H1 (cell line): ENCODE measurements around the gene CIAO2A. TPM values are rescaled to one million over a fixed set of nuclear protein-coding genes. Genes with fewer than 3 reads are reported as not detected.
"Not testable (repeated sequence)": the region's sequence is repeated elsewhere in the genome, so short reads cannot be mapped to it uniquely, and the experiment has no call there.

Experiments
- CTCF ChIA-PET: fragments of 300-600 bp; sonication (Branson Sonifier 250); formaldehyde crosslinking; loops from one replicate; lab custom pipeline; 2021; ENCODE audit not compliant: partially characterized antibody; lab: Charles Lee
- POLR2A ChIA-PET: fragments of 300-600 bp; sonication (Branson Sonifier 250); formaldehyde crosslinking; loops from one replicate; lab custom pipeline; 2021; ENCODE audit warnings: inconsistent platforms; ENCODE audit not compliant: partially characterized antibody; lab: Charles Lee
- DNase-seq, 2 experiments: peaks; one replicate each; pipeline versions ENCODE4 v3.0.0 to v3.0.0-alpha.2; 2010 to 2022; ENCODE audit warnings: low spot score in 2 of 2, low read depth in 1 of 2, mixed read lengths in 1 of 2
- FAIRE-seq: peaks from 2 replicates; lab custom pipeline; 2011; peaks lifted over from hg19 to GRCh38; lab: Jason Lieb, UNC
- H2AFZ ChIP-seq: 2 replicates; pipeline ENCODE4 v1.8.1; 2012; ENCODE audit warnings: low read length, inconsistent platforms
- H2AK5ac ChIP-seq: 2 replicates; pipeline ENCODE4 v1.6.1; 2013; ENCODE audit warnings: low read depth, low read length
- H2BK120ac ChIP-seq: replicated peaks from 2 replicates; pipeline ENCODE3; 2013; ENCODE audit warnings: low read depth, low read length, inconsistent platforms
- H2BK12ac ChIP-seq: 2 replicates; pipeline ENCODE4 v1.6.1; 2013; ENCODE audit warnings: low read depth, low read length
- H2BK15ac ChIP-seq: 2 replicates; pipeline ENCODE4 v1.6.1; 2013; ENCODE audit warnings: low read length
- H2BK20ac ChIP-seq: 2 replicates; pipeline ENCODE4 v1.6.1; 2013; ENCODE audit warnings: low read length
- H2BK5ac ChIP-seq: 2 replicates; pipeline ENCODE4 v1.6.1; 2013; ENCODE audit warnings: low read depth, low read length
- H3K14ac ChIP-seq: 2 replicates; pipeline ENCODE4 v1.6.1; 2013; ENCODE audit warnings: inconsistent platforms; ENCODE audit not compliant: insufficient read length
- H3K18ac ChIP-seq: 2 replicates; pipeline ENCODE4 v1.6.1; 2013; ENCODE audit warnings: low read length; ENCODE audit errors: extremely low read depth
- H3K23ac ChIP-seq: 2 replicates; pipeline ENCODE4 v1.6.1; 2013; ENCODE audit warnings: inconsistent platforms; ENCODE audit not compliant: insufficient read length
- H3K23me2 ChIP-seq: 2 replicates; pipeline ENCODE4 v1.6.1; 2013; ENCODE audit warnings: low read depth, low read length
- H3K27ac ChIP-seq: 2 replicates; pipeline ENCODE4 v1.6.1; 2011; ENCODE audit warnings: low read depth, low read length, inconsistent platforms
- H3K27me3 ChIP-seq, 4 experiments: replicated peaks in 1 of 4; 1 replicate in 1 of 4; 2 replicates in 3 of 4; pipeline versions ENCODE4 v1.6.1 to v1.8.1; 2011 to 2013; ENCODE audit warnings: low read length in 3 of 4, mild to moderate bottlenecking in 3 of 4, inconsistent platforms in 2 of 4, mixed read lengths in 2 of 4, moderate library complexity in 1 of 4; ENCODE audit not compliant: control insufficient read depth in 3 of 4, insufficient read depth in 3 of 4; ENCODE audit errors: extremely low read depth in 1 of 4
- H3K36me3 ChIP-seq, 4 experiments: 2 replicates each; pipeline versions ENCODE4 v1.6.1 to v1.8.1; 2011 to 2013; ENCODE audit warnings: mild to moderate bottlenecking in 4 of 4, low read length in 3 of 4, moderate library complexity in 2 of 4, control low read depth in 1 of 4, inconsistent platforms in 1 of 4; ENCODE audit not compliant: insufficient read depth in 4 of 4, control insufficient read depth in 2 of 4
- H3K4ac ChIP-seq: replicated peaks from 2 replicates; pipeline ENCODE3; 2013; ENCODE audit warnings: low read length, low read depth, mixed read lengths, inconsistent platforms; ENCODE audit not compliant: insufficient read length
- H3K4me1 ChIP-seq, 4 experiments: replicated peaks in 1 of 4; 1 replicate in 1 of 4; 2 replicates in 3 of 4; pipeline versions ENCODE4 v1.6.1 to v1.8.1; 2011 to 2013; ENCODE audit warnings: low read length in 3 of 4, inconsistent platforms in 2 of 4, mixed read lengths in 1 of 4; ENCODE audit not compliant: insufficient read depth in 4 of 4, control insufficient read depth in 3 of 4
- H3K4me2 ChIP-seq, 2 experiments: 2 replicates each; pipeline versions ENCODE4 v1.6.1 to v1.8.1; 2011 to 2013; ENCODE audit warnings: low read depth in 2 of 2, low read length in 2 of 2, control low read depth in 1 of 2, inconsistent platforms in 1 of 2, mild to moderate bottlenecking in 1 of 2; ENCODE audit not compliant: insufficient read depth in 1 of 2
- H3K4me3 ChIP-seq, 4 experiments: fragments of 200-600, 300-600 bp in 1 of 4; sonication (generic), shearing (Covaris generic), sonication (Bioruptor Twin) in 1 of 4; 2 replicates each; pipeline versions ENCODE4 v1.5.1 to v1.8.1; 2011 to 2016; ENCODE audit warnings: low read length in 4 of 4, low read depth in 3 of 4, control low read depth in 2 of 4, inconsistent platforms in 2 of 4, mild to moderate bottlenecking in 2 of 4, mixed read lengths in 1 of 4, moderate library complexity in 1 of 4; ENCODE audit not compliant: insufficient read depth in 2 of 4; ENCODE audit errors: extremely low read depth in 1 of 4
- H3K56ac ChIP-seq: replicated peaks from 2 replicates; pipeline ENCODE3; 2013; ENCODE audit warnings: low read depth, mild to moderate bottlenecking, mixed read lengths, low read length, inconsistent platforms; ENCODE audit not compliant: insufficient read length
- H3K79me1 ChIP-seq: 2 replicates; pipeline ENCODE4 v1.6.1; 2013; ENCODE audit warnings: low read depth, low read length, control low read depth
- H3K79me2 ChIP-seq, 2 experiments: 2 replicates each; pipeline versions ENCODE4 v1.6.1 to v1.8.1; 2012 to 2013; ENCODE audit warnings: low read length in 2 of 2, mild to moderate bottlenecking in 2 of 2, inconsistent platforms in 1 of 2; ENCODE audit not compliant: insufficient read depth in 2 of 2, control insufficient read depth in 1 of 2
- H3K9ac ChIP-seq, 4 experiments: replicated peaks in 1 of 4; 1 replicate in 1 of 4; 2 replicates in 3 of 4; pipeline versions ENCODE4 v1.6.1 to v1.8.1; 2011 to 2013; ENCODE audit warnings: low read depth in 3 of 4, low read length in 3 of 4, control low read depth in 2 of 4, mild to moderate bottlenecking in 2 of 4, moderate library complexity in 2 of 4, inconsistent platforms in 1 of 4; ENCODE audit errors: extremely low read depth in 1 of 4
- H3K9me3 ChIP-seq, 2 experiments: 2 replicates each; pipeline versions ENCODE4 v1.6.1 to v1.8.1; 2012 to 2013; ENCODE audit warnings: mild to moderate bottlenecking in 2 of 2, moderate library complexity in 2 of 2, control low read depth in 1 of 2, inconsistent platforms in 1 of 2, low read depth in 1 of 2, low read length in 1 of 2, mixed read lengths in 1 of 2; ENCODE audit not compliant: insufficient read depth in 2 of 2
- H4K20me1 ChIP-seq, 2 experiments: replicated peaks in 1 of 2; 2 replicates each; pipeline versions ENCODE3 to v1.8.1; 2011 to 2013; ENCODE audit warnings: inconsistent platforms in 2 of 2, low read length in 2 of 2, mild to moderate bottlenecking in 1 of 2; ENCODE audit not compliant: insufficient read depth in 2 of 2, control insufficient read depth in 1 of 2
- H4K5ac ChIP-seq: 2 replicates; pipeline ENCODE4 v1.6.1; 2013; ENCODE audit warnings: low read length, low read depth, mixed read lengths, inconsistent platforms; ENCODE audit not compliant: insufficient read length
- H4K8ac ChIP-seq: 2 replicates; pipeline ENCODE4 v1.8.0; 2013; ENCODE audit warnings: mild to moderate bottlenecking, moderate library complexity, low read length, inconsistent platforms; ENCODE audit not compliant: insufficient read depth; ENCODE audit errors: extremely low read depth
- H4K91ac ChIP-seq: replicated peaks from 2 replicates; pipeline ENCODE3; 2013; ENCODE audit warnings: low read length, mixed read lengths, inconsistent platforms; ENCODE audit not compliant: insufficient read length
- POLR2A ChIP-seq, 2 experiments: IDR thresholded peaks; 1 replicate in 1 of 2; 2 replicates in 1 of 2; pipeline ENCODE4 v1.6.1; 2011; ENCODE audit warnings: low read depth in 2 of 2, low read length in 2 of 2, mild to moderate bottlenecking in 2 of 2; ENCODE audit errors: control extremely low read depth in 1 of 2
- SP4 ChIP-seq: IDR thresholded peaks from 2 replicates; pipeline ENCODE4 v1.6.1; 2012; ENCODE audit warnings: low read length, inconsistent platforms
- WGBS, 2 experiments: shearing (Covaris generic) in 1 of 2; methylation state at CpG; one replicate each; pipeline versions ENCODE4 v1.1.6 to v1.1.7; 2013 to 2015; ENCODE audit warnings: low lambda C conversion rate in 2 of 2, mixed read lengths in 2 of 2, inconsistent platforms in 1 of 2, low coverage in 1 of 2, missing lambda C conversion rate in 1 of 2; ENCODE audit not compliant: insufficient replicate concordance in 2 of 2, insufficient coverage in 1 of 2, insufficient read length in 1 of 2; ENCODE audit errors: extremely low coverage in 1 of 2, missing lambda C conversion rate in 1 of 2; 5-methylcytosine and 5-hydroxymethylcytosine counted together
- polyA plus RNA-seq, 7 experiments: library from polyadenylated mRNA; depleted of rRNA in 3 of 7; stranded (reverse) in 5 of 7; unstranded in 2 of 7; fragments of >200 nt in 5 of 7; fragments of 200-250 nt in 2 of 7; gene quantifications; 1 replicate in 5 of 7; 2 replicates in 1 of 7; 4 replicates in 1 of 7; pipeline versions ENCODE4 v1.2.1 to v1.2.3, GENCODE V29; 2011 to 2013; ENCODE audit warnings: missing spikeins in 2 of 7, mixed read lengths in 2 of 7
- total RNA-seq: library from RNA; stranded (reverse); fragmentation: NEBNext Ultra II Directional; extraction: Animal tissue kit (Norgen Biotek cat#: 25700); gene quantifications from 2 replicates; pipeline ENCODE4 v1.2.1, GENCODE V29; 2021

Gene CIAO2A
- total and polyA plus RNA-seq, 2 of the 8 experiments (the other 6 are each of a cell fraction or from before 2014, with no cell fraction given): 76.4 to 86.5 TPM

GRCh38 chr15:64058279-64058678, 35.4 kb downstream of the CIAO2A start:
- H3K23me2 ChIP-seq: no peaks in the 10 kb centered on the region
- no peak for FAIRE-seq
- no peaks in the 10 kb centered on the region for H4K20me1 ChIP-seq
- no peak overlapping the region for H3K27ac ChIP-seq
- no peak overlapping the region for H3K9ac ChIP-seq
- no peak overlapping the region for H3K23ac ChIP-seq
- no peak overlapping the region for H4K5ac ChIP-seq
- no peak overlapping the region for H2BK20ac ChIP-seq
- no peak overlapping the region for H2AK5ac ChIP-seq
- no peak overlapping the region for H3K4ac ChIP-seq
- H3K79me1 ChIP-seq: no peaks in the 10 kb centered on the region
- H3K79me2 ChIP-seq: no peaks in the 10 kb centered on the region
- no peak overlapping the region for H4K91ac ChIP-seq
- H3K27me3 ChIP-seq: no peaks in the 10 kb centered on the region
- H3K4me2 ChIP-seq: no peak overlapping the region
- H3K9me3 ChIP-seq: peaks cover 0 to 7% of the 10 kb centered on the region in 2 experiments; a peak in 1 of 4 replicates
- TF ChIP-seq SP4 (no peak), POLR2A (IDR thresholded peaks at IDR 0.05; ENCODE audit: control extremely low read depth in 1 of 2, low read depth in 2 of 2, low read length in 2 of 2) (no peak)
- H3K18ac ChIP-seq: no peak overlapping the region
- H4K8ac ChIP-seq: no peak overlapping the region
- H3K36me3 ChIP-seq: no peaks in the 10 kb centered on the region
- H3K4me1 ChIP-seq: no peaks in the 10 kb centered on the region
- 95% methylated on average over 5 of the region's 5 CpGs; no CpG with 5 or more reads in 1 of the 2 experiments for WGBS, 2 experiments
- H2BK120ac ChIP-seq: no peak overlapping the region
- POLR2A ChIA-PET: no interaction called here
- no peak overlapping the region for H3K56ac ChIP-seq
- no peak overlapping the region for H2BK5ac ChIP-seq
- no peak overlapping the region for H2BK12ac ChIP-seq
- DNase-seq: no peak
- H3K4me3 ChIP-seq: no peak overlapping the region
- H3K14ac ChIP-seq: no peak overlapping the region
- H2BK15ac ChIP-seq: no peak overlapping the region
- no peak overlapping the region for H2AFZ ChIP-seq
- CTCF ChIA-PET: no interaction called here

GRCh38 chr15:64053674-64054073, 40.0 kb downstream of the CIAO2A start:
- POLR2A ChIA-PET: interaction anchor here (1.3 kb wide), 1 partner anchor 46 kb away, joined by 3 read pairs; no protein-coding TSS in a partner anchor
- not testable (repeated sequence) for H2AK5ac ChIP-seq, H3K79me1 ChIP-seq

More at GRCh38 chr15:64053674-64054073, 40.0 kb downstream of the CIAO2A start:
- not testable (repeated sequence) for H4K91ac ChIP-seq, H2BK5ac ChIP-seq, FAIRE-seq, H3K56ac ChIP-seq, H2BK15ac ChIP-seq, H3K27ac ChIP-seq, H3K4me1 ChIP-seq, H3K4me2 ChIP-seq, H3K4me3 ChIP-seq, H2AFZ ChIP-seq, H3K23me2 ChIP-seq, H4K8ac ChIP-seq, H3K36me3 ChIP-seq, H2BK20ac ChIP-seq, H3K9ac ChIP-seq, H3K79me2 ChIP-seq, H3K14ac ChIP-seq, DNase-seq, H3K23ac ChIP-seq, H4K5ac ChIP-seq, H2BK120ac ChIP-seq, H3K27me3 ChIP-seq, H3K18ac ChIP-seq, H3K4ac ChIP-seq, H3K9me3 ChIP-seq, H4K20me1 ChIP-seq, H2BK12ac ChIP-seq
- CTCF ChIA-PET: interaction anchor here (0.5 to 2.1 kb wide), 6 partner anchors 14 to 336 kb away, joined by 3 to 9 read pairs (median 4); no protein-coding TSS in a partner anchor
- 94% methylated on average over 12 of the region's 12 CpGs; no CpG with 5 or more reads in 1 of the 2 experiments for WGBS, 2 experiments
